ENCODE results near the gene PPP2R2C.

The PPP2R2C gene

DNA sequence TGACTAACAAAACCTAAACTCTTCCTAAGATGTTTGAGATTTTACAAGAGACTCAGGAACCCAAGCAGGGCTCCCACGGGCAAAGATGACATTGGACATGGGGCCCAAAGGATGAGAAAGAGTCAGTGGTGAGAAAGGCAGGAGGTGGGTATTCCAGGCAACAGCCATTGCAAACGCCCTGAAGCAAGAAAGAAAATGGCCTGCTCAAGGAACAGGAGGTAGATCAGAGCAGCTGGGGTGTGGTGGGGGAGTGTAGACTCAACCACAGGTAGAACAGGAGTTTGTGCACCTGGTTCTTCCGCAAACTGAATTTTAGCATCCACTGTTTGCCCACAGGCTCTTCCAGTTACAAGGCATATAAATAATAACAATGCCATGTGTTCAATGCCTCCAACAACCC lies 3.3 kb downstream of the PPP2R2C start:
- DNase-seq (ENCODE audit: low spot score), result no peak

DNA sequence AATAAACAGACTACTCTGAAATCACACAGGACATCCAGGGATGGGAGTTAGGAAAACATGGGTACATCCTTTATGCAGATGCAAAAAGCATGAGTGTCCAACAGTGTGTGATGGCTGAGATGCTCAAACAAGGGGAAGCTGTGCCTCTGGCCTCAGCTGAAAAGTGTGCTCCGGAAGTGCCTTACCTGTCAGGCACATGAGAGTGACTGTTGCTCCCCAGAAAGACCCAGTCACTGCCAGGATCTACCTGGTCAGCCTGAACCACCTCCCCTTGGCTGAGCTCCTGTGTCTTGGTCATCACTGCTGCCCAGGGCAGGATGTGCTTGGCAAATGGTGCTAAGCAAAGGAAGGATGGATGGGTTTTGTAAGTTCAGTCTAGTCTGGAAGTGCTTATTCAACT lies 4.0 kb downstream of the PPP2R2C start:
- no peak for DNase-seq (ENCODE audit: low spot score)

DNA sequence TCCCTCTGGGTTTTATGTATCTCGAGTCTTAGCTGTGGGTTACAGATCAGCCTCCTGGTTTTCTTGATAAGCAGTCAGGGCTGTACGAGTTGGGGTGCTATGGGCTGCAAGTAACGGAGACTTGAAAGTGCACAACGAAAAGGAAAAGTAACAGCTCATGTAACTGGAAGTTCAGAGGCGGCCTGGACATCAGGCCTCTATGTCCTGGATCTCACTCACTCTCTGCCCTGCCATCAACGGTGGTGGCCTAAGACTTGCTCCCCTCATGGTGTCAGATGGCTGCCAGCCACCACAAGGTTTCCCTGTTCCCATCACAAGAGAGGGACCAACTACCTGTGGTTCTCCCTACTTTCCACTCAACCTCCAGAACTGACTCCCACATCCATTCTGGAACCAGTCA lies 4.8 kb downstream of the PPP2R2C start:
- DNase-seq (ENCODE audit: low spot score), result no peak

DNA sequence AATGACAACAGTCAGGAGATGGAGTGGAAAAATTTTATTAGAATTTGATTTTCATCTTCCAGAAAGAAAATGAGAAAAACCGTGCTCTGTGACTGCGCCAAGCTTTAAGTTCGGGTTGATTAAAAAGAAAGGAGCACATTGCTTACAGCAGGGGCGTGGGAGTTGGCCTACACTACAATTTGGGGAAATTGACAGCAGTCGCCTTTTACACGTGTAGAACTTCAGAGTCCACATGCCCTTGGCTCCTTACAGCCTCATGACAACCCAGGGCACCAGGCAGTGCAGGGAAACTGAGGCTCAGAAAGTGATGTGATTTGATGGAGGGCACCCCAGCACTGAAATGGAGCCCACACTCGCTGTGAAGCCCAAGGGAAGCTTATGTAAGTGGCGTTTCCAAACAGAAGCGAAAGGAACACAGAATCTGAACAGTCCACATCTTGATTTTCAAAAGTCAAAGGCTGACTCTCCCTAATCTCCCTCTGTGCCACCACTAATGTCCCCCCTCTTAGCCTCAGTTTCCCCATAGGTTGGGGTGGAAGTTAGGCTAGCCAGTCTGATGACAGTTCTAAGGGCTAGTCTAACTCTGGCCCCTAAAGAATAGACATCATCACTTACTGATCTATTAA lies 5.5 kb downstream of the PPP2R2C start:
- DNase-seq (ENCODE audit: low spot score), result no peak

DNA sequence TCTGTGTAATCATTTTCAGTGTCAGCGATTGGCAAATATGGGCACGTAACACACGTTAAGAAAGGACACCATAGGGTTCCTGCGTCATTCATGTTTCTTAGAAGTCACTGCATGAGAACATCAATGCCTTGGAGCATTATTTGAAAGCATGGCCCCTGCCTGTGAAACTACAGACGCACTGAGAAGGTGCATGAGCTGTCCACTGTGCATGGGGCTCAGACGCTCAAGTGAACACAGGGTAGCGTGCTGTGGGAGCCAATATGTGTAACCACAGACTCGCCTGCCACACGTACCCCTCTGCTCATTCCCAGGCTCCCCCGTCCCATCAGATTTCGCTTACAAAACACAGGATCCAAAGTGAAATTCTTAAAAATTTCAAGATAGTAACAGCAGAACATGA lies 6.5 kb downstream of the PPP2R2C start:
- no peak for DNase-seq (ENCODE audit: low spot score)

DNA sequence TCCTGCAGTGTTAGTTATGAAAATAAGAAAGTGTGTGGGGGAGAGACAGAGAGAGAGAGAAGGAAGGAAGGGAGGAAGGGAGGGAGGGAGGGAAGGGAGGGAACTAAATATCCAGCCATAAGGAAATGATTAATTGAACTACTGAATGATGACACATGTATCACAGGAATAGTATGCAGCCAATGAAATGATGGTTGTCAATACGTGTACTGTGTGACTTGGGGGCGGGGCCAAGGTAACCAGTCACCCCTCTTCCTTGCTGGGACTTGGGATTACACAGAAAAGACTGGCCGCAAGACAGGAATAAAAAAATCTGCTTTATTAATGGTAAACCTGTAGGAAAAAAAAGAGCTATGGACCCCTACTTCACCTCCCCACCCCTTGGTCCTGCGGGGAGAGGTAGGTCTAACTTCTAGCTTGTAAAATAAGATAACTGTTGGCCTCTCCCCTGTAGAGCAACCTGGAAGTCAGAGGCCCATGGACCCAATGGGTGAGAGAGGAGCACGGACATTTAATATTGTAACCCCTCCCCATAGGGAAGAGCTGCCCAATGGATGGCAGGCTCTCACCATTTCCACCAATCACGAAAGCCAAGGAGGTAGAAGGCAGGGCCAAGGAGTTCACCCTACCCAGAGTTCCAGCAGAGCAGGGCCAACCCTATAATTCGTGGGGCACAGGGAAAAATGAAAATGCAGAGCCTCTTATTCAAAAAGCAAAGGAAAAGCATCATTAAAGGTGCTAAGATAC lies 7.4 kb downstream of the PPP2R2C start:
- no peak for DNase-seq (ENCODE audit: low spot score)

DNA sequence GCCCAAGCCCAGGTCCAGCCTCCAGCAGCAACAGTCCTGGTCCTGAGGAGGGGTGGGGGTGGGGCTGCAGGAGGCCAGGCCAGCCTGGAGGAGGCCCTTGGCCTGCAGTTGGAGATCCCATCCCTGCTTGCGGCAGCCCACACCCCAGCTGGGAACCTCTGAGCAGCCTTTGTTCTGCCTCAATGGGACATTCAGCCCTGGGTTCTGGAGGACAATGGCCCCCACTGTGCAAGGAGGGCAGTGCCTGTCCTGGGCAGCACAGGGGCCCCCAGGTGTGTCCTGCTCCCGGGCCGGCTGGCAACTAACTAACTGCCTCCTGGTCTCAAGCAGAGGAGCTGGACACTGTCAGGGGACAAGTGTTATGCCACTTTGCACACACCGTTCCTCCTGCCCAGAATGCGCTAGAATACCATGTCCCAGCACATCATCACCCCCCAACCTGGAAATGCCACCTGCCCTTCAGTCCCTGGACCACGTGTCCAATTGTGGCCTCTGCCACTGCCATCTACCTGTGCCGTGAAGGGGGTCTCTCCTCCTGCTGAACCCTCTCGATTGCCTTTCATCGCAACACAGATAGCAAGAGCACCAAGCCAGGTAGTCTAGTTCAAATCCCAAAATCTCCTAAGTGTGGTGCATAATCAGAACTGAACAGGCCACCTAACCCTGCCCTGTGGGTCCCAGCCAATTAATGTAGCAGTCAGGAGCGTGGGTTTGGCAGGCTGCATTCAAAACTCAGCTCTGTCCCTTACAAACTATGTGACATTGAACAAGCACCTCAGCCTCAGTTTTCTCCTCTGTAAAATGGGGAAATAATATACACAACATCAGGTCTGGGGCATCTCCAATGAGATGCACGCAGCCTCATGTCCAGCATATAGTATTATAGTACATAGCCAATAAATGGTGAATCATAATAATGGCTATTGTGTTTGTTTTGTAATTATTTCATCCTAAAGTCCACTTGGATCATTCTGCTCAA lies 8.8 kb downstream of the PPP2R2C start:
- peak; percentile 97 for DNase-seq (ENCODE audit: low spot score)

DNA sequence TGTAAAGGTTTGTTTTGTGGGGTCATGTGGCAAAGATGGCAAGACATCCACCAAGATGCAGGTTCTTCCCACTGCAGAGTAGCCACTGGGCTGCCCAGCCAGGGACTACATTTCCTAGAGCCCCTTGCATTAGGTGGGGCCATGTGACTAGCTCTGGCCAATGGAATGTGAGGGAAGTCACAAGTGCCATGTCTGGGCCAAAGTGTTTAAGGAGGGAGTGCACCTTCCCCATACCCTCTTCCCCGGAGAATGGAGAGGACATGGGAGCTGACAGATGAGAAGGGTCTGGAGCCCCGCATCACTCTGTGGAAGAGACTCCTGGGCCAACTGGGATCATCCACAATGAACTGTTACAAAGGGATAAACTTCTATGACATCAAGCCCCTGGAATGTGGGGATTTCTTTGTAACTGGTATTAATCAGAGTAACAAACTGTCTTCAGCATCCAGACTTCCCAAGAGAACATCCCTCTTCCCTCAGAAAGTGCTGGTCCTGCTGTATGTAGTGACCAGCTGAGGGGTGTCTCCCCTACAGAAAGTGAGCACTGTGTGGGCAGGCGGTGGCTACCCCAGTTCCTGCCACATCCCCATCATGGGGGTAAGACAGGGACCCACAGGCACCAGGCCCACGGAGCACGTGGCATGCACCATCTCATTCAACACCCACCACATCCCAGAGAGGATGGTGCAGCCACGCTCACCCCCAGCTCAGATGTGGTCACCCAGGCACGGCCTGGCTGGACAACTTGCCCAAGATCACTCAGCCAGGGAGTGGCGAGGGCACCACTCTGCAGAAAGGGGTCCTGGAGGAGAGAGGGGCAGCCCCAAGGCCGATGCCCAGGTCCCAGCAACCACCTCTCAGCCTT lies 10.9 kb downstream of the PPP2R2C start:
- no peak for DNase-seq (ENCODE audit: low spot score)

DNA sequence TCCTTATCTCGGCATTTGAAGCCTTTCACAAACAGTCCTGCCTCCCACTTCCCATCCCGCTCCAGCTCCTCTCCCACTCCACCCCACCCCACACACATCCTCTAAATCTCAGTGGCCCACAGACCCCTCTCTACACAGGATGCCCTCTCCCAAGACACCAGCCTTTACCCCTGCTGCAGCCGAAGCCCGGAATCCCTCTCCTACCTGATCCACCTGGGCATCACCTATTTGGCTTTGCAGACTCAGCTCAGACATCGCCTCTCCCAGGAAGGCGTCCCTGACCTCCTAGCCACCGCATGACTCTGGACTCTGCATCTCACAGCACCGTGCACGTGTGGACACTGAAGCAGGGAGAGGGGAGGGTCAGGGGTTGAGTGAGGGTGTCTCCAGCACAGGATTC lies 11.5 kb downstream of the PPP2R2C start:
- DNase-seq (ENCODE audit: low spot score), result no peak

DNA sequence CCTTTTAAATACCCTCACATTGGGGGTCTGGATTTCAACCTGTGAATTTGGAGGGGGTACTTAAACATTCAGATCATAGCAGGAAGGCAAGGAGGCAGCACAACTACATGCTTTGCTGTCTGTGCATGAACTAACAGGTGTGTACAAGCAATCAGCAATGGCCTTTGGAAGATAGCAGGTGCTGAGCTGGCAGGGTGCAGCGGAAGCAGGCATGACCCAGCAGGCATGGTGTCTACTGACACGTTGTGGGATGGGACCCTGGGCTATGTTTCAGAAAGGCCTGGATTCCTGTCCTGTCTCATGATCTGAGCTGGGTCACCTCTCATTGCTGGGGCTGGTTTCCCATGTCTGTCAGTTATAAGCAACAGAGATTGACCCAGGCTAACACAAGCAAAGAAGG lies 13.9 kb downstream of the PPP2R2C start:
- DNase-seq (ENCODE audit: low spot score), result no peak

DNA sequence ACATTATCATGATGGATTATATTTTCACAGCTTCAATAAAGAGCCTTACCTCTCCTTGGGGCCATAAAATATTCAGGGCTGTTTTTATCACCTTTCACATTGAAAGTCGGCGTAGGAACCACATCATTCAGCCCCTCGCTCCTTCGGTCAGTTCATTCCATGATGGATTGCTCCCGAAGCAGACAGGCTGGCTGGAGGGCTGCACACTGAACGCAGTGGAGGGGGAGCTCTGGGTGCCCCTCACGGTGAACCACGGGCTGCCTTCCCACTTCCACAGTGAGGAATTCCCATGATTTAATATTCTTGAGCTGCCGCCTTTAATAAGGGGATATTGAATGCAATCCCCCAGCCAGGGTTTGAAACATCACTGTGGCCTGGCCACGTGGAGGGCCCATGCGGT lies 16.0 kb downstream of the PPP2R2C start:
- no peak for DNase-seq (ENCODE audit: low spot score)

DNA sequence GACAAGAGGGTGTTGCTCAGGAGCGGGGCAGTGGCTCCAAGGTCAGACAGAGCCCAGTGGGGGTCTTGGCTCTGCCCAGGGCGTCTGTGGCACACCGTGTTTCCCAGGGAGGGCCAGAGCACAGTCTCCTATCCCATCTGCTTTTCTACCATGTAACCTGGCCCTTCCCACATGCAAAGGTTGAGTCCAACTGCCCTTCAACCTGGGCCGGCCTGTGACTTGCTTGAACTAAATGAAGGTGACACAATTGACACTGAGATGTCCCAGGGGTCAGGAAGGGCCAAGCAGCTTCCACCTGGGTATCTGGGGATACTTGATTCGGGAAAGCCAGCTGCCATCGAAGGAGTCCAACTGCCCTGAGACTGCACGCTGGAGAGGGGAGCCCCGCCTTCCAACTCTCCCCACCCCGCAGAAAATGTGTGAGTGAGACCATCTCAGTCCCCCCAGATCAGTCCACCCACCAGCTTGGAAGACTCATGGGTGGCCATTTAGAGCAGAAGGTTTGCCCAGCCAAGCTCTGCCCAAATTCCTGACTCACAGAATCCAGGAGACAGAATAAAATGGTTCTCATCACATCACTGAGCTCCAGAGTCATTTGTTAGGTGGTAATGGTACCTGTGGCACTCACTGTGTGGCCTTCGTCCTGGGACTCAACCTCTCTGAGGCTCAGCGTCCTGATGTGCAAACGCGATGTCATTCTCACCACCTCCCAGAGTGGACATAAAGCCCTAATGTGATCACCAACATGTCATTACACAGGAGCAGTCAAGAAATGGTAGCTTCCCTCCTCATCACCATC lies 18.1 kb downstream of the PPP2R2C start:
- DNase-seq (ENCODE audit: low spot score), result no peak

DNA sequence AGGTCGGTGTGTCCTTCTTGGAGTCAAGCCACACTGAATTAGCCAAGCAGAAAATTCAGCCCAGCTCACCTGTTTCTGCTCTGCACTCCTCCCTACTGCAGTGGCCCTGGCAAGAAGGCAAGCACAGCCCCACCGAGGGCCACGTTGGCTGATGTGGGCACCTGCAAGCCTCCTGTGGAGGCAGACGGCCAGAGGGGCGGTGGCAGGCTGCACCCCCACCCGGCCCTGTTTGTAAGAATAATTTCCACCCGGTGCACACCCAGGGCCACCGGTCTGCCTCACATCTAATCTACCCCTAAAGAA lies 18.8 kb downstream of the PPP2R2C start:
- no peak for DNase-seq (ENCODE audit: low spot score)

DNA sequence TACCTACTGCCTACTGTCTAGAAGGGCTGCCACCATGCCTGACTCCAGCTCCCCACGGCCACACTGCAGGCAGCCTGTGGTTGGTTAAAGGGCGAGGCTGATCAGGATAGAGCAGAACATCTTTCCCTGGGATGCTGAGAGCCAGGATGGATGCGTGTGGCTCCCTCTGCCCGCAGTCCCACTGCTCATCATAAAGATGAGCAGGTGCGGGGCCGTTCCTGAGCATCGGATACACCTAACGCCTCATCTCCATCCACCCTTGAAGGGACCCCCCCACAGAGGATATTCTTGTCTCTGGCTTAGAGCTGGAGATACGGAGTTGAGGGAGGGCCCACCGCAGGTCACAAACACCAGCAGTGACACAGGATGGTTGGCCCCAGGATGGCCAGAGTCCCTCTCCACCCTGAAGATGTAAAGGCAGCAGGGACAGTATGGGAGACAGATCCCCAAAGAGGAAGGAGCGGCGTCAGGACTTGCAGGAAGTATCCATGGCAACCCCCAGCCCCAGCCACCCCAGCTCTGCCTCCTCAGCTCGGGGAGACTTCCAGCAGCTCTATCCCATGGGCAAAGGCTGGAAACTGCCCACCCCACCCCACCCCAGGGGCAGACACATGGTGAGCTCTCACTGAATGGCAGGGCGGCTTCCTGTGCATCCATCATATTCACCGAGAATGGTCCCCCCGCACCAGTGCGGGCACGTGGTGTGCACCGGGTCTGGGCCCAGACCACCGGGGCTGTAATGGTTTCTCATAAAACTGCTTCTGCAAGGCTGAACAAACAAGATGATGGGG lies 19.3 kb downstream of the PPP2R2C start:
- no peak for DNase-seq (ENCODE audit: low spot score)

DNA sequence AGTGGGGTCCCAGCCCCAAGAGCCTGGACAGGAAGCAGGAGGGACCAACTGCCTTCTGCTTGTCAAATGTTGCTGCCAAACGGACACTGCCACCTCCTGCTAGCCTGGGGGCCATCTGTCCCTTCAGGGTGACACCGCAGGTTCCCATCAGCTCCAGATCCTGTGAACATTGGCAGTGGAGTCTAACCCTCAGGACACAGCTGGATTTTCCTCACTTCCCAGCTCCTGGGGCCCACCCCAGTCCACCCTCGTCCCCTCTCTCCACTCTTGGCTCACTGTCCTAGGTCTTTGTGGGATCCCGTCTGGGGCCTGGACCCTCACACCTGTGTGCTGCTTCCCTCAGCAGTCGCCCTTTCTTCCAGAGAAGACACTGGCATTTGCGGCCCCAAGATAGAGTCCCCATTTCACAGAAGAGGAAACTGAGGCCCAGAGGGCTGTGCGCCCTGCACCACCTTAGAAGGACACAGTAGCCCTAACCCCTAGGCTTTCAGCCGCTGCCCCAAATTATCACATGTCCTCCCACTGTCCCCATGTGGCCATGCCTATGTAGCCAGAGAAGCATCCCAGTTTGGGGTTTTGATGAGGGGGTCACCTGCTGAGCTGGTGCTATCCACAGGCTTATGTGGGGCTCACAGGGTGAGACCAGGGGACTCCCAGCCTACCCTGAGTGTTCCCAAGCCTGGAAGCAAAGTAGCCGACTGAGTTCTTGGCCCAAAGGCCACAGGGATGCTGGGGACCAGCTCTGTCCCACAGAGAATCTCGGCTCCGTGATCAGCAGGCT lies 20.1 kb downstream of the PPP2R2C start:
- no peak for DNase-seq (ENCODE audit: low spot score)

DNA sequence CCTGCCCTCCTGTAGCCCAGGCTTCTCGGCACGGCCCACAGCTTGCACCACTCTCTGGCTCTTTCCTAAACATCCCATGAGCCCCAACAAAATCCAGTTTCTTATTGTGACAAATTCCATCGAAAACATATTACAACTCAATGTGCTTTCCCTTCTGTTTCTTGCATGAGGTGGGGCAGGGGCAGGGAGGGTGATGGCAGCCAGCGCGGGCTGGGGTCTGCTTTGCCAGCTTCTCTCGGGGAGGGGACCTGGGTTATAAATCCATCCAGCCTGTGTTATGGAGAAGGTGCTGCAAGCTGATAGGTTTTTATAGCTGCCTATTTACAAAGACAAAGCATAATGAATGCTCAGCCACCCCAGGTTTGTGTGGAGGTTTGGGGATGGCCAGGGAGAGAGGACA lies 21.1 kb downstream of the PPP2R2C start:
- DNase-seq (ENCODE audit: low spot score), result no peak

DNA sequence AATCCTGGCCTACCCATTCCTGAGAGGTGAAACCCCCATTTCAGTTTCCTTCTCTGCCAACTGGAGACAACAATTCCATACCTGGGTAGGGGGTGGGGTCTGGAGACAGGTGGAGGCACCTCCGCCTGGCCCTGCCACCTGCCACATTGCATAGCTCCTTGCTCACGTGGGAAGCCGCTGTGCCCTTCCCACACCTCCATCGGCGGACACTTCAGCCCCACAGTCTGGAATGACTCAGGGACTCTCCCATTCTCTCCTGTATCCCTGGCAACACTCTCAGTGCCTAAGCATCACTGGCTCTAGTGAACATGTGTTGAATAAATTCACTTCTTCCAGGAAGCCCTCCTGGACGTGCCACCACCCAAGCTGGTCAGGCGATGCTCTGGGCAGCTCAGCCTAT lies 21.7 kb downstream of the PPP2R2C start:
- no peak for DNase-seq (ENCODE audit: low spot score)

DNA sequence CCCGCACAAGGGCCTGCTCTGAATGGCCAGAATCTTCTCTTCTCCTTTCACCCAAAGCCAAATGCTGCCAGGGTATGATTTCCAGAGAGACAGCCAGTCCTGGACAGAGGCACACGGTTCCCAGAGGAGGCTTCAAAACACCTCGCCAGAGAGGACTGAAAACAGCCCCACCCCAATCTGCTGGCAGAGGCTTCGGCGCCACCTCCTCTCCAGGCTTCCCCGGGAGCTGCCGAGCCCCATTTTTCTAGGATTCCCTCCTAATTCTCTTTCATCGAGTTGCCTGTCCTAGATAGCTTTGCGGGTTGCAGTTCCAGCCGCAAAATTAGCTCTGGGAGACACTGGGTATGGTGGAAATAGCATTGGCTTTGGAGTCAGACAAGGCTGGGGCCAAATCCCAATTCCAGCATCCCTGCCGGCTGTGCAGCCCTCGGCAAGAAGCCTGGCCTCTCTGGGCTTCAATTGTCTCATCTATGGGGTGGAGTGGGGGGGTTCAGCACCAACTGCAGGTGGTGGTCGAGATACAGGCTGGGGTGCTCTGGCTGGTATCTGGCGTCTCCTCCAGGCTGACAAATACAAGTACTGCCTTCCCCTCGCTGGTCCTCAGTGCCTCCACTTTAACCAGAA lies 22.6 kb downstream of the PPP2R2C start:
- DNase-seq (ENCODE audit: low spot score), result no peak

DNA sequence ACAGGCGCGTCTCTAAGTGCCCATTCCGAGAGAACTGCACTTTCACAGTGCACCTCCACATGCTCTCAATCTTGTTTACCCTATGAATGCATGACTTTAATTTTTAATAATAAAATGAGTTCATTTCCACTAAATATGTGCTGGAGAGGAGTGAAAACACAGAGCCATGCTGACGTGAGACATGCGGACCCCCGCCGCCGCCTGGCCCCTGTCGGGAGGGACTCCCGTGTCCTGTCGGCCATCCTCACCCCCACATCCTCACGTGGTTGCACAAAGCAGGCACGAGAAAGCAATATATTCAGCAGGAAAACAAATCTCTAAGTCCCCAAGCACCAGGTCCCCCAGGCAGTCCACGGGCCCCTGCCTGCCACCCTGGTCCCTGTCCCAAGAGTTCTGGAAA lies 23.1 kb downstream of the PPP2R2C start:
- no peak for DNase-seq (ENCODE audit: low spot score)
